MM.1S (cell line): ENCODE measurements around the gene MOSPD3.
"Not testable (repeated sequence)": the region's sequence is repeated elsewhere in the genome, so short reads cannot be mapped to it uniquely, and the experiment has no call there.

Experiments used
- DNase-seq: peaks from one replicate; pipeline ENCODE4 v3.0.0-alpha.2; 2015
- H2AFZ ChIP-seq: fragments of 300-600 bp; sonication (generic); 2 replicates; pipeline ENCODE4 v1.6.0; 2016; ENCODE audit warnings: antibody characterized with exemption, low read length
- H3F3A ChIP-seq: fragments of 300-600 bp; sonication (generic); 2 replicates; pipeline ENCODE4 v1.6.1; 2016; ENCODE audit warnings: mild to moderate bottlenecking, antibody characterized with exemption, low read length, moderate library complexity, mixed read lengths; ENCODE audit not compliant: insufficient read depth
- H3K27ac ChIP-seq: fragments of 300-600 bp; sonication (generic); 2 replicates; pipeline ENCODE4 v1.5.1; 2016; ENCODE audit warnings: mild to moderate bottlenecking, low read length
- H3K27me3 ChIP-seq: fragments of 300-600 bp; sonication (generic); replicated peaks from 2 replicates; pipeline ENCODE4 v1.6.0; 2016; ENCODE audit warnings: low read length; ENCODE audit not compliant: insufficient read depth
- H3K36me3 ChIP-seq: fragments of 300-600 bp; sonication (generic); replicated peaks from 2 replicates; pipeline ENCODE4 v1.6.1; 2016; ENCODE audit warnings: mild to moderate bottlenecking, low read length, mixed read lengths; ENCODE audit not compliant: insufficient read depth
- H3K4me1 ChIP-seq: fragments of 300-600 bp; sonication (generic); 2 replicates; pipeline ENCODE4 v1.6.1; 2016; ENCODE audit warnings: low read length, mixed read lengths
- H3K4me2 ChIP-seq: fragments of 300-600 bp; sonication (generic); 2 replicates; pipeline ENCODE4 v1.6.0; 2016; ENCODE audit warnings: low read depth, low read length
- H3K4me3 ChIP-seq: fragments of 300-600 bp; sonication (generic); 2 replicates; pipeline ENCODE4 v1.5.1; 2016; ENCODE audit warnings: low read length, mixed read lengths
- H3K79me2 ChIP-seq: fragments of 300-600 bp; sonication (generic); 2 replicates; pipeline ENCODE4 v1.6.1; 2016; ENCODE audit warnings: mixed run types, low read length, mixed read lengths
- H3K9ac ChIP-seq: fragments of 300-600 bp; sonication (generic); 2 replicates; pipeline ENCODE4 v1.6.1; 2016; ENCODE audit warnings: low read length, mixed read lengths
- H3K9me2 ChIP-seq: fragments of 300-600 bp; sonication (generic); replicated peaks from 2 replicates; pipeline ENCODE4 v1.6.1; 2016; ENCODE audit warnings: mild to moderate bottlenecking, low read length, mixed read lengths; ENCODE audit not compliant: insufficient read depth
- H3K9me3 ChIP-seq: fragments of 300-600 bp; sonication (generic); replicated peaks from 2 replicates; pipeline ENCODE4 v1.6.1; 2016; ENCODE audit warnings: mild to moderate bottlenecking, low read length, mixed read lengths; ENCODE audit not compliant: insufficient read depth
- H4K20me1 ChIP-seq: fragments of 300-600 bp; sonication (generic); 2 replicates; pipeline ENCODE4 v1.6.1; 2016; ENCODE audit warnings: mild to moderate bottlenecking, low read length, moderate library complexity, mixed read lengths; ENCODE audit not compliant: insufficient read depth
- CTCF ChIP-seq: fragments of 300-600 bp; sonication (generic); IDR thresholded peaks from 2 replicates; pipeline ENCODE4 v1.5.1; 2016; ENCODE audit warnings: antibody characterized with exemption, low read length, mixed read lengths
- EZH2 ChIP-seq: fragments of 300-600 bp; sonication (generic); optimal IDR thresholded peaks from 2 replicates; pipeline ENCODE3; 2017; ENCODE audit warnings: low read depth, mild to moderate bottlenecking, antibody characterized with exemption, low read length, mixed read lengths
- EZH2phosphoT487 ChIP-seq: fragments of 300-600 bp; sonication (generic); IDR thresholded peaks from 2 replicates; pipeline ENCODE4 v1.6.1; 2018; ENCODE audit warnings: antibody characterized with exemption, low read length

MOSPD3 gene

GRCh38 chr7:100654908-100655831 lies 42.8 kb downstream of the MOSPD3 start:
- no peaks in the 10 kb centered on the region for H3F3A ChIP-seq
- no peak overlapping the region for H3K4me3 ChIP-seq
- H3K4me2 ChIP-seq = no peak overlapping the region
- no peak overlapping the region for H2AFZ ChIP-seq
- H3K4me1 ChIP-seq = no peaks in the 10 kb centered on the region
- H3K27me3 ChIP-seq = peaks cover 90% of the 10 kb centered on the region
- no peak overlapping the region for H3K9ac ChIP-seq
- DNase-seq = no peak
- H3K9me3 ChIP-seq = no peaks in the 10 kb centered on the region
- H3K27ac ChIP-seq = no peak overlapping the region
- TF ChIP-seq EZH2phosphoT487 (no peak), CTCF (no peak), EZH2 (no peak)
- H3K36me3 ChIP-seq = no peaks in the 10 kb centered on the region
- H3K9me2 ChIP-seq = no peaks in the 10 kb centered on the region
- no peaks in the 10 kb centered on the region for H4K20me1 ChIP-seq
- H3K79me2 ChIP-seq = no peaks in the 10 kb centered on the region

DNA sequence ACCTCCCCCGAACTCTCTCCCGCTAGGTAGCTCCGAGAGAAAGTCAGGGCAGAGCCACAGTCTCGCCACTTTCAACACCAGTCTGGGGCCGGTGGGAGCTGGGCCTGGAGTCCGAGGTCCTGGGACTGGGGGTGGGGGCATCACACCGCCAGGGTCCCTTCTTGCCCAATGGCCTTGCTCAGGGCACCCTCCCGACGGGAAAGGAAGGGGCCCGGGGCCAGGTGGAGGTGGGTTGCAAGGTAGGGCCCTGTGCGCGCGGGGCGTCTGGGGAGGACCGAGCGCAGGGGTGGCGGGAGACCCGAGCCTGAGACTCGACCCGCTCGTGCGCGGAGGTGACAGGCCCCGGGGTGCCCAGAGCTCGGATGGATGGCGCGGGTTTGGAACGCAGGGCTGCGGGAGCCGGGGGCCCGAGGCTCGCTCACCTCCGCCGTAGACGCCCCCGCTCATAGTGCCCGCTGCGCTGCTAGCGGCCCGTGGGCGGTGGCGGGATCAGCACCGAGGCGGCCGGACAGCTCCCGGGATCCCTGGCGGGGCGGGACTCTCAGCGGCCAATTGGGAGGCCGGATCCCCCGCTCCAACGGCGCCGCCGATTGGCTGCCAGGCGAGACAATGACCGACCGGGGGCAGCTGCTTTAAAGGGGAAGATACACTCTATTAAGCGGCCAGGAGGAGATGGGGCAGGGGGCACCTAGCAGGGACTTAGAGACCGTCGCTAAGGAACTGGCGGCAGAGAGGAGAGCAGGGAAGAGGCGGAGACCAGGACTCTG lies 43.8 kb downstream of the MOSPD3 start, which contains the start of gene ACTL6B:
Gene ACTL6B, minus strand, starts transcription at position 541 of the 767 bp plus-strand sequence. Its CDS starts 94 bp downstream, at position 447.
- Histone ChIP-seq H3K27ac (no peak within 1 kb of the TSS), H3K27me3 (peaks cover 87% of the 10 kb centered on the region), H3K9ac (no peak within 1 kb of the TSS), H3F3A (no peaks in the 10 kb centered on the region), H3K4me2 (no peak within 1 kb of the TSS), H3K4me1 (no peaks in the 10 kb centered on the region), H3K9me2 (no peaks in the 10 kb centered on the region), H4K20me1 (no peaks in the 10 kb centered on the region), H3K4me3 (no peak within 1 kb of the TSS), H3K36me3 (no peaks in the 10 kb centered on the region), H2AFZ (no peak within 1 kb of the TSS), H3K79me2 (no peaks in the 10 kb centered on the region), H3K9me3 (no peaks in the 10 kb centered on the region)
- DNase-seq = no peak
- TF ChIP-seq EZH2 (no peak), CTCF (no peak), EZH2phosphoT487 (no peak)

- not testable (repeated sequence) for H3F3A ChIP-seq, H3K36me3 ChIP-seq, H3K9me3 ChIP-seq, H3K9ac ChIP-seq, H3K4me1 ChIP-seq, H3K4me2 ChIP-seq, DNase-seq, H2AFZ ChIP-seq, H3K79me2 ChIP-seq, H4K20me1 ChIP-seq, H3K9me2 ChIP-seq, H3K27ac ChIP-seq, H3K4me3 ChIP-seq
- H3K27me3 ChIP-seq = peaks cover 74% of the 10 kb centered on the region
Measured at GRCh38 chr7:100662194-100662776, 49.9 kb downstream of the MOSPD3 start.
